HepG2 (cell line): ENCODE measurements around the gene FUT6. TPM values are rescaled to one million over a fixed set of nuclear protein-coding genes. Genes with fewer than 3 reads are reported as not detected.

ENCODE experiments used
- CHD2 ChIP-seq: IDR thresholded peaks from 2 replicates; pipeline ENCODE4 v1.6.1; 2011; ENCODE audit warnings: low read depth, low read length, improper control_type of control experiment
- CREM ChIP-seq, 2 experiments: sonication (generic) in 1 of 2; formaldehyde crosslinking in 1 of 2; IDR thresholded peaks; 2 replicates each; pipeline versions ENCODE4 v1.4.0 to v1.6.1; 2016 to 2020; ENCODE audit warnings: antibody characterized with exemption in 1 of 2, mild to moderate bottlenecking in 1 of 2, missing genetic modification reagents in 1 of 2
- CTCF ChIP-seq: sonication (generic); formaldehyde crosslinking; IDR thresholded peaks from 2 replicates; pipeline ENCODE4 v1.5.0; 2020; ENCODE audit warnings: mild to moderate bottlenecking, missing genetic modification reagents, moderate library complexity
- HNF4G ChIP-seq, 2 experiments: sonication (generic) in 1 of 2; formaldehyde crosslinking in 1 of 2; IDR thresholded peaks; 2 replicates each; pipeline versions ENCODE4 v1.4.0 to v1.6.1; 2011 to 2020; ENCODE audit warnings: borderline replicate concordance in 2 of 2, low read depth in 2 of 2, mild to moderate bottlenecking in 2 of 2, low read length in 1 of 2, missing genetic modification reagents in 1 of 2, moderate library complexity in 1 of 2
- ISL2 ChIP-seq: sonication (generic); formaldehyde crosslinking; IDR thresholded peaks from 2 replicates; pipeline ENCODE4 v1.5.0; 2020; ENCODE audit warnings: missing genetic modification reagents
- KLF6 ChIP-seq: IDR thresholded peaks from 2 replicates; pipeline ENCODE4 v1.8.0; 2016; ENCODE audit warnings: missing biosample characterization, missing genetic modification reagents
- POLR2AphosphoS5 ChIP-seq: IDR thresholded peaks from 2 replicates; pipeline ENCODE4 v1.6.1; 2012; ENCODE audit warnings: low read depth, low read length
- PPARG ChIP-seq: conservative IDR thresholded peaks from 2 replicates; pipeline ENCODE4 v1.6.1; 2016; ENCODE audit warnings: missing biosample characterization, missing genetic modification reagents
- PRPF4 ChIP-seq: fragments of 200-400 bp; formaldehyde crosslinking; IDR thresholded peaks from 2 replicates; pipeline ENCODE4 v1.6.1; 2016; ENCODE audit warnings: low read length, low read depth; ENCODE audit not compliant: poor library complexity, severe bottlenecking
- SP5 ChIP-seq: IDR thresholded peaks from 2 replicates; pipeline ENCODE4 v1.6.1; 2016; ENCODE audit warnings: low read depth, borderline replicate concordance
- ZFP36L2 ChIP-seq: sonication (generic); formaldehyde crosslinking; IDR thresholded peaks from 2 replicates; pipeline ENCODE4 v1.4.0; 2020; ENCODE audit warnings: missing genetic modification reagents
- ZNF263 ChIP-seq: sonication (generic); formaldehyde crosslinking; IDR thresholded peaks from 2 replicates; pipeline ENCODE4 v1.4.0; 2020; ENCODE audit warnings: missing genetic modification reagents
- ZNF337 ChIP-seq: sonication (generic); formaldehyde crosslinking; IDR thresholded peaks from 2 replicates; pipeline ENCODE4 v1.5.1; 2020; ENCODE audit warnings: missing genetic modification reagents, low read depth, mild to moderate bottlenecking, borderline replicate concordance
- ZNF512 ChIP-seq: sonication (generic); formaldehyde crosslinking; IDR thresholded peaks from 2 replicates; pipeline ENCODE4 v1.4.0; 2020; ENCODE audit warnings: mild to moderate bottlenecking, missing genetic modification reagents
- ZNF580 ChIP-seq: IDR thresholded peaks from 2 replicates; pipeline ENCODE4 v1.6.1; 2016; ENCODE audit warnings: low read depth, borderline replicate concordance
- ZNF646 ChIP-seq: sonication (generic); formaldehyde crosslinking; IDR thresholded peaks from 2 replicates; pipeline ENCODE4 v1.9.0; 2021; ENCODE audit warnings: mild to moderate bottlenecking, missing genetic modification reagents
- ZNF883 ChIP-seq: sonication (generic); formaldehyde crosslinking; IDR thresholded peaks from 2 replicates; pipeline ENCODE4 v1.5.1; 2020; ENCODE audit warnings: mild to moderate bottlenecking, missing genetic modification reagents; ENCODE audit errors: not compliant biosample characterization
- polyA plus RNA-seq, 8 experiments: library from polyadenylated mRNA; depleted of rRNA in 3 of 8; stranded (reverse) in 7 of 8; unstranded in 1 of 8; fragments of >200 nt; fragmentation: Illumina TruSeq in 4 of 8; extraction: Trizol in 4 of 8; gene quantifications; 2 replicates each; pipeline versions ENCODE4 v1.2.1 to v1.2.3, GENCODE V29; 2011 to 2016; ENCODE audit warnings: low read depth in 4 of 8, missing spikeins in 1 of 8, mixed read lengths in 1 of 8; ENCODE audit not compliant: insufficient read depth in 1 of 8
- total RNA-seq, 5 experiments: library from RNA; depleted of rRNA; stranded (reverse); fragments of >200 nt; fragmentation: Illumina TruSeq; extraction: Trizol; gene quantifications; 2 replicates each; pipeline ENCODE4 v1.2.3, GENCODE V29; 2016; ENCODE audit warnings: low read depth in 1 of 5

FUT6 gene
- total and polyA plus RNA-seq, 2 of the 13 experiments (the other 11 are each of a cell fraction or from before 2014, with no cell fraction given), result 8.2 to 27.7 TPM

- TF ChIP-seq SP5 (CRISPR knock-in tag) (peak; percentile 77; the same call in 1 of the 2 replicates), ZNF337 (CRISPR knock-in tag) (no peak), POLR2AphosphoS5 (peak; percentile 83), HNF4G (IDR thresholded peaks at IDR 0.05; ENCODE audit: borderline replicate concordance, low read depth, low read length) (peak; percentile 81; the same call in 1 of the 2 replicates), HNF4G (CRISPR knock-in tag; IDR thresholded peaks at IDR 0.05; ENCODE audit: borderline replicate concordance, low read depth) (peak; percentile 67; the same call in 1 of the 2 replicates), CTCF (CRISPR knock-in tag) (0 out of 2 replicates have a peak, but pooled peaks have one; percentile 6), KLF6 (CRISPR knock-in tag) (peak; percentile 36; the same call in 1 of the 2 replicates), ZNF883 (CRISPR knock-in tag) (no peak), ZFP36L2 (CRISPR knock-in tag) (no peak), PPARG (CRISPR knock-in tag) (peak; percentile 72; the same call in 1 of the 2 replicates), ZNF512 (CRISPR knock-in tag) (0 out of 2 replicates have a peak, but pooled peaks have one; percentile 35), ZNF580 (CRISPR knock-in tag) (no peak), CREM (IDR thresholded peaks at IDR 0.05) (peak; percentile 11; the same call in 1 of the 2 replicates), CREM (CRISPR knock-in tag; IDR thresholded peaks at IDR 0.05) (no peak), PRPF4 (no peak), CHD2 (no peak), ZNF263 (0 out of 2 replicates have a peak, but pooled peaks have one; percentile 19), ZNF646 (CRISPR knock-in tag) (0 out of 2 replicates have a peak, but pooled peaks have one; percentile 25), ISL2 (0 out of 2 replicates have a peak, but pooled peaks have one; percentile 18)
Observed at GRCh38 chr19:5839065-5840017, at the start of gene FUT6 (continued).
